Right atrium auricular region (tissue), 2 donors: ENCODE measurements around the gene NPPA. TPM values are rescaled to one million over a fixed set of nuclear protein-coding genes. Genes with fewer than 3 reads are reported as not detected.

Experiments used
- DNase-seq: peaks from one replicate; pipeline ENCODE4 v3.0.0-alpha.2; 2019; ENCODE audit warnings: low spot score
- H3K27ac ChIP-seq, 2 donors: fragments of 200-600 bp; sonication (generic); 1 replicate in 1 of 2; 2 replicates in 1 of 2; pipeline ENCODE4 v1.5.1; 2016 to 2019
- H3K27me3 ChIP-seq, 2 donors: fragments of 200-600 bp; sonication (generic); one replicate each; pipeline versions ENCODE4 v1.5.1 to v1.6.0; 2017 to 2019
- H3K36me3 ChIP-seq: fragments of 200-600 bp; sonication (generic); one replicate; pipeline ENCODE4 v1.5.1; 2016
- H3K4me1 ChIP-seq, 2 donors: fragments of 200-600 bp; sonication (generic); one replicate each; pipeline versions ENCODE4 v1.5.1 to v1.6.0; 2017 to 2019
- H3K4me3 ChIP-seq, 2 donors: fragments of 200-600 bp; sonication (generic); 1 replicate in 1 of 2; 2 replicates in 1 of 2; pipeline ENCODE4 v1.5.1; 2017 to 2019; ENCODE audit warnings: mild to moderate bottlenecking in 1 of 2, moderate library complexity in 1 of 2
- H3K9me3 ChIP-seq, 2 donors: fragments of 200-600 bp; sonication (generic); one replicate each; pipeline ENCODE4 v1.5.1; 2019
- total RNA-seq, 2 donors: library from RNA; depleted of rRNA; stranded (reverse); fragments of >200 nt; gene quantifications; one replicate each; pipeline ENCODE4 v1.1.0, GENCODE V29; 2016
- TF ChIP-seq, protein P1 (sequence below), 2 donors: fragments of 200-600 bp; sonication (generic); IDR thresholded peaks; one replicate each; pipeline ENCODE4 v1.5.1; 2019; ENCODE audit warnings: antibody characterized with exemption in 2 of 2

NPPA gene
- total RNA-seq, 2 donors from 2014 or later = 98,870 to 132,613 TPM

DNA sequence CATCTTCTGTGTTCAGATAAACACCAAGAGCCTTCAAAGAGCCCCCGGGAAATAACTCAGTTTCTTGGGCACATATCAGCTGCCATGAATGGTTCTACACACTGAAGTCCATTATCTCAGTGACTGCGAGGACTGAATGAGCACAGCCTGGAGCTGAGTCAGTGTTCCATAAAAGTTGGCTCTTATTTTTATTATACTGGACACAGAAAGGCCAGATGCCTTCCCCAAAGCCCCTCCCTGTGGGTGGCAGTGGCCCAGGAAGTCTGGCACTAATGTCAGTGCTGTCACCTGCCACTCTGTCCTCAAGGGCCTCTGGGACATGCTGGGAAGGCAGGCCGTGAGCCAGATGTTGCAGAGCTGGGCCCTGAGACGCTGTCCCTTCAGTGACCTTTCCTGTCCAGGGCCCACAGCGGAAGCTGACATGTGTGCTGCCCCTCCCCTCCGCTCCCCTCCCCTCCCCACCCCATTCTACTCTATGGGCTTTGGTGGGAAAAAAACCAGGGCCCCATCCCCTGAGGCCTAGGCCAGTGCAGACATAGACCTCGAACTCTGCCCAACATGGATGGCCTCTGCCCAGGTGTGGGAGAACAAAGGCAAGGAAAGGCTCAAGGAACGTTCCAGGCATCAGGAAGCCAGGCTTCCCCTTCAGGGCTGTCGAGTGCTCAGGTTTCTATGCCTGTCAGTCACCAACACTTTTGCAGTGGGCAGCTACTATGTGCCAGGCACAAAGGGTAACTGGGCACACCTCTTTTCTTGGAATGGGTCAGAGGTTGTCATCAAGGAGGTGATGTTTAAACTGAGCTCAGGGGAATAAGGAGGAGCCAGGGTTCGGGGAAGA lies 33.5 kb upstream of the NPPA start:
- peaks cover 0 to 79% of the 10 kb centered on the region in 2 donors for H3K4me1 ChIP-seq
- H3K27me3 ChIP-seq = no peaks in the 10 kb centered on the region
- no peaks in the 10 kb centered on the region for H3K36me3 ChIP-seq
- H3K9me3 ChIP-seq = no peaks in the 10 kb centered on the region
- no peak overlapping the region for H3K4me3 ChIP-seq
- TF ChIP-seq, protein P1, sequence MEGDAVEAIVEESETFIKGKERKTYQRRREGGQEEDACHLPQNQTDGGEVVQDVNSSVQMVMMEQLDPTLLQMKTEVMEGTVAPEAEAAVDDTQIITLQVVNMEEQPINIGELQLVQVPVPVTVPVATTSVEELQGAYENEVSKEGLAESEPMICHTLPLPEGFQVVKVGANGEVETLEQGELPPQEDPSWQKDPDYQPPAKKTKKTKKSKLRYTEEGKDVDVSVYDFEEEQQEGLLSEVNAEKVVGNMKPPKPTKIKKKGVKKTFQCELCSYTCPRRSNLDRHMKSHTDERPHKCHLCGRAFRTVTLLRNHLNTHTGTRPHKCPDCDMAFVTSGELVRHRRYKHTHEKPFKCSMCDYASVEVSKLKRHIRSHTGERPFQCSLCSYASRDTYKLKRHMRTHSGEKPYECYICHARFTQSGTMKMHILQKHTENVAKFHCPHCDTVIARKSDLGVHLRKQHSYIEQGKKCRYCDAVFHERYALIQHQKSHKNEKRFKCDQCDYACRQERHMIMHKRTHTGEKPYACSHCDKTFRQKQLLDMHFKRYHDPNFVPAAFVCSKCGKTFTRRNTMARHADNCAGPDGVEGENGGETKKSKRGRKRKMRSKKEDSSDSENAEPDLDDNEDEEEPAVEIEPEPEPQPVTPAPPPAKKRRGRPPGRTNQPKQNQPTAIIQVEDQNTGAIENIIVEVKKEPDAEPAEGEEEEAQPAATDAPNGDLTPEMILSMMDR (IDR thresholded peaks at IDR 0.05) = no peak
- DNase-seq = peak; percentile 81
- peak overlapping the region; percentile 88 to 94 for H3K27ac ChIP-seq

DNA sequence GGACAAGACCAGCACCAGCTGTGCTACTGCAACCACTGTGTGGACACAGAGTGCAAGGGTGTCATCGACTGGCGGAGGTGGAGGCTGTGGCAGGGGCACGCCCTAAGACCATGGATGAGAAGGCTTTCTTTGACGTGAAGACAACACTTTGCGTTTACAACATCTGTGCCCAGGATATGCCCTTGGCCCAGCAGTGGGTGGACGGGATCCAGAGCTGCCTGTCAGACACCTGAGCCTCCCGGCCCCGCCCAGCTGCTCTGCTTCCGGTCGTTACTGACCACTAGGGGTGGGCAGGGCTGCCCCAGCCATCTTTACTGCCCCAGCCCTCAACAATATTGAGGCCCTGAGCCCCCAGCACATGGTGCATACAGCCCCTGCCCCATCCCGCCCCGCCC lies 32.6 kb upstream of the NPPA start:
- Histone ChIP-seq H3K4me1 (peaks cover 0 to 78% of the 10 kb centered on the region in 2 donors), H3K27ac (peak overlapping the region; percentile 88 to 94), H3K27me3 (no peaks in the 10 kb centered on the region), H3K4me3 (no peak overlapping the region), H3K36me3 (no peaks in the 10 kb centered on the region), H3K9me3 (no peaks in the 10 kb centered on the region)
- TF ChIP-seq, protein P1 (IDR thresholded peaks at IDR 0.05) = no peak
- no peak for DNase-seq

DNA sequence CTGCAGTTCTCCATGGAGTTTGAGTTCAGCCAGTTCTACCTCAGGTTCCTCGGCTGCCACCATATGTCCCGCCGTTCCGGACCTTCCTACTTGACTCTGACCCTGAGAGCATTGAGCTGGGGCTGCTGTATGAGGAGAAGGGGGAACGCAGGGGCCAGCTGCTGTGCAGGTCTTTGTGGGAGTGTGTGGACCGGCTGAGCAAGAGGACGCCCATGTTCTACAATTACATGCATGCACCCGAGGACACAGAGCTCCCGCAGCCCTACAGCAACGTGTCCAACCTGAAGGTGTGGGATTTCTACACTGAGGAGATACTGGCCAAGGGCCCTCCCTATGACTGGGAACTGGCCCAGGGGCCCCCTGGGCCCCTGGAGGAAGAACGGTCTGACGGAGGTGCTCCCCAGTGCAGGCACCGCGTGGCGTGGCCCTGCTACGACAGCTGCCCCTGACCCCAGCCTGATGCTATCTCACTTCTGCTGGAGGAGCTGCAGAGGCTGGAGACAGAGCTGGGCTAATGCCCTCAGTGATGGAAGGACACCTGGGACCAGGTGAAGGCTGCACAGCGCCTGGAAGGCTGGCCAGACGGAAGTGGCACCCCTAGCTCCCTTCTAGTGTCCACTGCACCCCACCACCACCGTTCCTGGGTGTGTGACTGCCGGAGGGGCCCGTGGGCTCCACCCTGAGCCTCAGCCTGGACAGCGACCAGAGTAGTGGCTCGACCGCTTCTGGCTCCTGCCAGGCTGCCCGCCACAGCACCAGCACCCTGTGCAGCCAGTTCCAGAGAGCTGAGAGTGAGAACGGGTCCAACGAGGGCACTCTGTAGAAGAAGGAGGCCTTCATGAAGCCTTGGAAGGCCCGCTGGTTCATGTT lies 32.0 kb upstream of the NPPA start:
- Histone ChIP-seq H3K27me3 (no peaks in the 10 kb centered on the region), H3K4me1 (peaks cover 0 to 84% of the 10 kb centered on the region in 2 donors), H3K36me3 (no peaks in the 10 kb centered on the region), H3K27ac (peak overlapping the region; percentile 88 to 94), H3K4me3 (no peak overlapping the region), H3K9me3 (no peaks in the 10 kb centered on the region)
- no peak for DNase-seq
- TF ChIP-seq, protein P1 (IDR thresholded peaks at IDR 0.05) = no peak

DNA sequence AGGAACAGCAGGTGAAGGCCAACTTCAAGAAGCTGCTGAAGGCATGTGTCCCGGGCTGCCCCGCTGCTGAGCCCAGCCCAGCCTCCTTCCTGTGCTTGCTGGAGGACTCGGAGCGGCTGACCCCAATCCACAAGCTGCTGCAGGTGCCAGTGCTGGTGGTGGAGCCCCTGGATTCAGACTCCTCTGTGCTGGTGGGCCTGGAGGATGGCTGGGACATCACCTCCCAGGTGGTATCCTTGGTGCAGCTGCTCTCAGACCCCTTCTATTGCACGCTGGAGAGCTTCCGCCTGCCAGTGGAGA lies 31.3 kb upstream of the NPPA start:
- no peak overlapping the region for H3K27ac ChIP-seq

DNA sequence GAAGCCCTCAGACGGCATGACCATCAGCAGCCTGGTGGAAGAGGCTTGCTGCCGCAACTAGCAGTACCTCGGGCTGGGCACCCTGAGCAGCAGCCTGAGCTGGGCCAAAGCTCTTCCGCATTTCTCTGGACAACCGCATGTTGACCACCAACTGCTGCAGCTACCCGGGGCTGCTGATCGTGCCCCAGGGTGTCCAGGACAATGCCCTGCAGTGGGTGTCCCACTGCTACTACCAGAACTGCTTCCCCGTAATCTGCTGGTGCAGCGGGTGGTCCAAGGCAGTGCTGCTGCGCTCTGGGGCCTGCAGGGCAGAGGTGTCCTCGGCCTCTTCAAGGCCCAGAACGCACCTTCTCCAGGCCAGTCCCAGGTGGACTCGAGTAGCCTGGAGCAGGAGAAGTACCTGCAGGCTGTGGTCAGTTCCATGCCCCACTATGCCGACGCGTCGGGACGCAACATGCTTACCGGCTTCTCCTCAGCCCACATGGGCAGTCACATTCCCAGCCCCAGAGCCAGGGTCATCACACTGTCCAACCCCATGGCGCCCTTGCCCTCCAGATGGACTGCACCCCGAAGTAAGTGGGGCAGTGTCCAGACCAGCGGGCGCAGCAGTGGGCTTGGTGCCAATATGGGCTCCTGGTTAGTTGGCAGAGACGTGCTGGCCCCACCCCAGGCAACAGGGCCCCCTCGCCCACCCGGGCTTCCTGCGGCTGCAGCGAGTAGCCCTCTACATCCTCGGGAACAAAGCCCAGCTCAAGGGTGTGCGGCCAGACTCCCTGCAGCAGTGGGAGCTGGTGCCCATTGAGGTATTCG lies 30.7 kb upstream of the NPPA start:
- peaks cover 0 to 84% of the 10 kb centered on the region in 2 donors for H3K4me1 ChIP-seq
- no peak for DNase-seq
- H3K4me3 ChIP-seq = no peak overlapping the region
- no peak overlapping the region for H3K27ac ChIP-seq
- no peaks in the 10 kb centered on the region for H3K36me3 ChIP-seq
- TF ChIP-seq, protein P1 (IDR thresholded peaks at IDR 0.05) = no peak
- no peaks in the 10 kb centered on the region for H3K9me3 ChIP-seq
- no peaks in the 10 kb centered on the region for H3K27me3 ChIP-seq

More for the DNA sequence above, 31.3 kb upstream of the NPPA start:
- Histone ChIP-seq H3K27me3 (no peaks in the 10 kb centered on the region), H3K9me3 (no peaks in the 10 kb centered on the region), H3K4me3 (no peak overlapping the region), H3K36me3 (no peaks in the 10 kb centered on the region), H3K4me1 (peaks cover 0 to 84% of the 10 kb centered on the region in 2 donors)
- no peak for DNase-seq
- TF ChIP-seq, protein P1 (IDR thresholded peaks at IDR 0.05) = no peak
